Measurements from ENCODE around the gene SGIP1. TPM values are rescaled to one million over a fixed set of nuclear protein-coding genes. Genes with fewer than 3 reads are reported as not detected.

SGIP1 gene
- total RNA-seq, 3 donors from 2014 or later = 3.1 to 6.6 (median 3.5) TPM

DNA sequence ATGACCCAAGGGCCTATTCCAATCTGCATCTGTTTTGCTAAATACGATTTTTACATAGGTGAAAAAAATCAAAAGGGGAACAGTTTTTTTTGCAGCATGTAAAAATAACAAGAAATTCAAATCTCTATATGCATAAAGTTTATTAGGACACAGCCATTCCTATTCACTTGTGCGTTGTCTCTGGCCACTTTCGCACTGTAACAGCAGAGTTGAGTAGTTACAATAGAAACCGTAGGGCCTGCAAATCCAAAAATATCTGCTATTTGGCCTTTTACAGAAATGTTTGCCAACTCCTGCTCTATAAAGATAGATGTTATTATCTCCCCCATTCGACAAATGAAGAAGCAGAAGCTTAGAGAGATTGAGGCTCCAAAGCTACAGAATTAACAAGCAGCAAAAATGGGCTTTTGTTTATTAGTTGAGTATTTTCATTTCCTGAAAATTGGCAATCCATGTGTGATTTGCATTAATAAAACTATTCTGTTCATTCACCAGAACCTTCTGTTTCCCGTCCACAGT, 223.8 kb downstream of the SGIP1 start:
- TF ChIP-seq POLR2A (IDR thresholded peaks at IDR 0.05) (no peak), POLR2AphosphoS5 (IDR thresholded peaks at IDR 0.05) (no peak)
- TF ChIP-seq, protein P1, sequence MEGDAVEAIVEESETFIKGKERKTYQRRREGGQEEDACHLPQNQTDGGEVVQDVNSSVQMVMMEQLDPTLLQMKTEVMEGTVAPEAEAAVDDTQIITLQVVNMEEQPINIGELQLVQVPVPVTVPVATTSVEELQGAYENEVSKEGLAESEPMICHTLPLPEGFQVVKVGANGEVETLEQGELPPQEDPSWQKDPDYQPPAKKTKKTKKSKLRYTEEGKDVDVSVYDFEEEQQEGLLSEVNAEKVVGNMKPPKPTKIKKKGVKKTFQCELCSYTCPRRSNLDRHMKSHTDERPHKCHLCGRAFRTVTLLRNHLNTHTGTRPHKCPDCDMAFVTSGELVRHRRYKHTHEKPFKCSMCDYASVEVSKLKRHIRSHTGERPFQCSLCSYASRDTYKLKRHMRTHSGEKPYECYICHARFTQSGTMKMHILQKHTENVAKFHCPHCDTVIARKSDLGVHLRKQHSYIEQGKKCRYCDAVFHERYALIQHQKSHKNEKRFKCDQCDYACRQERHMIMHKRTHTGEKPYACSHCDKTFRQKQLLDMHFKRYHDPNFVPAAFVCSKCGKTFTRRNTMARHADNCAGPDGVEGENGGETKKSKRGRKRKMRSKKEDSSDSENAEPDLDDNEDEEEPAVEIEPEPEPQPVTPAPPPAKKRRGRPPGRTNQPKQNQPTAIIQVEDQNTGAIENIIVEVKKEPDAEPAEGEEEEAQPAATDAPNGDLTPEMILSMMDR (IDR thresholded peaks at IDR 0.05) = no peak
- Histone ChIP-seq H3K36me3 (no peaks in the 10 kb centered on the region), H3K27ac (no peak overlapping the region), H3K4me1 (no peaks in the 10 kb centered on the region), H3K4me3 (no peak overlapping the region), H3K27me3 (peaks cover 0 to 4% of the 10 kb centered on the region in 2 donors), H3K9me3 (no peaks in the 10 kb centered on the region)
- DNase-seq (ENCODE audit: low spot score in 2 of 2) = no peak
- intact Hi-C loops (cut with DNase I; ENCODE audit: low total_unique reads) = no loop called here

DNA sequence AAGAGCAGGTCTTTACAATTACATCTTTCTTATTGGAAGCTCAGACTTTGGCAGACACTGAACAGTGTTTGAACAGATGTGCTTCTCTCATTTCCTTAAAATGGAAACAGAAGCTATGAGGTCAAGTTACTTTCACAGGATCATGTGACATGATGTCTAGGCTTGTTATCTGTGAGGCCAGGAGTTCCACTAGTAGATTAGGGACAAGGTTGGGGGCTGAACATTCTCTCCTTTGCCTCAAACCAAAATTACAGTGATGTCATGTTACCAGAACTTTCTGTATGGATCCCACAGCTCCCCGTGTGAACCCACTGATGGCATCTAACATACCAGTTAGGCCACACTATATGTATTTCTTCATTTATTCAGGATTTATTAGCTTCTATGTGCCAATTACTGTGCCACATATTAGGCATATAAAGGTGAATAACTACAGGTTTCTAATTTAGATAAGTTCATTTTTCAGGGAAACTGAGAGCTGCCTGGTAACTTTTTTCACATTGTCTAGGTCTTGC, 224.3 kb downstream of the SGIP1 start:
- TF ChIP-seq POLR2A (IDR thresholded peaks at IDR 0.05) (no peak), POLR2AphosphoS5 (IDR thresholded peaks at IDR 0.05) (no peak)
- TF ChIP-seq, protein P1 (IDR thresholded peaks at IDR 0.05) = no peak
- no peak overlapping the region for H3K27ac ChIP-seq
- no peaks in the 10 kb centered on the region for H3K9me3 ChIP-seq
- no peak overlapping the region for H3K4me3 ChIP-seq
- no peak for DNase-seq (ENCODE audit: low spot score in 2 of 2)
- no peaks in the 10 kb centered on the region for H3K36me3 ChIP-seq
- no peaks in the 10 kb centered on the region for H3K27me3 ChIP-seq
- H3K4me1 ChIP-seq = no peaks in the 10 kb centered on the region
- intact Hi-C loops (cut with DNase I; ENCODE audit: low total_unique reads) = no loop called here

DNA sequence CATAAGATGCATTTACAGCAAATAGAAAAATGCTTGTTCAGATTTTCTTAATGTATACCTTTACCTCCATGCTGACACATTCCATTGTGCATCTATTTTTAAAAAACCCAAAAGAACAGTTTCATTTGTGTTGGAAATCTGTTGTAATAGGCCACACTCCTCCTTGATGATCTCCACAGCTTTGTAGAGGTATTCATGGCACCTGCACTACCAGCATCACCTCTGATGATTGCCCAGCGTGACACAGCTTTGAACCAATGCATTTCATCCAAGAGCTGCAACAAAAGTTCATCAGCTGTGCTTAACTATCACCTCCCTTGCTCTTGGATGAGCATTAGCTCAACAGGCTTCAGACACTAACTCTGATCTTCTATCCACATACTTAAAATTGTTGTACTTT, 226.6 kb downstream of the SGIP1 start:
- no peak for DNase-seq (ENCODE audit: low spot score in 2 of 2)
- Histone ChIP-seq H3K4me1 (no peaks in the 10 kb centered on the region), H3K36me3 (no peaks in the 10 kb centered on the region), H3K9me3 (no peaks in the 10 kb centered on the region), H3K4me3 (no peak overlapping the region), H3K27me3 (no peaks in the 10 kb centered on the region), H3K27ac (no peak overlapping the region)
- intact Hi-C loops (cut with DNase I; ENCODE audit: low total_unique reads) = no loop called here
- TF ChIP-seq POLR2A (IDR thresholded peaks at IDR 0.05) = no peak
- no peak for TF ChIP-seq POLR2AphosphoS5 (IDR thresholded peaks at IDR 0.05)
- TF ChIP-seq, protein P1 (IDR thresholded peaks at IDR 0.05) = no peak

DNA sequence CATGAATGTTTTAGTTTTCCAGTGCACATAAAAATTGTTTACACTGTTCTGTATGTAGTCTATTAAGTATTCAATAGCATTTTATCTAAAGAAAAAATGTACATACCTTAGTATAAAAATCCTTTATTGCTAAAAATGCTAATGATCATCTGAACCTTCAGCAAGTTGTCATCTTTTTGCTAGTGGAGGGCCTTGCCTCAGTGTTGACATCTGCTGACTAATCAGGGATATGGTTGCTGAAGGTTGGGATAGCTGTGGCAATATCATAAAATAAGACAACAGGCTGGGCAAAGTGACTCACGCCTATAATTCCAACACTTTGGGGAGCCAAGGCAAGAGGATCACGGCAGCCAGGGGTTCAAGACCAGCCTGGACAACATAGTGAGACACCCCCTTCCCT, 227.3 kb downstream of the SGIP1 start:
- H3K4me1 ChIP-seq = no peaks in the 10 kb centered on the region
- no peak for DNase-seq (ENCODE audit: low spot score in 2 of 2)
- no peak overlapping the region for H3K4me3 ChIP-seq
- H3K27ac ChIP-seq = no peak overlapping the region
- no peaks in the 10 kb centered on the region for H3K27me3 ChIP-seq
- no peaks in the 10 kb centered on the region for H3K36me3 ChIP-seq
- intact Hi-C loops (cut with DNase I; ENCODE audit: low total_unique reads) = no loop called here
- H3K9me3 ChIP-seq = no peaks in the 10 kb centered on the region
- TF ChIP-seq POLR2AphosphoS5 (IDR thresholded peaks at IDR 0.05) = no peak
- TF ChIP-seq, protein P1 (IDR thresholded peaks at IDR 0.05) = no peak
- no peak for TF ChIP-seq POLR2A (IDR thresholded peaks at IDR 0.05)

DNA sequence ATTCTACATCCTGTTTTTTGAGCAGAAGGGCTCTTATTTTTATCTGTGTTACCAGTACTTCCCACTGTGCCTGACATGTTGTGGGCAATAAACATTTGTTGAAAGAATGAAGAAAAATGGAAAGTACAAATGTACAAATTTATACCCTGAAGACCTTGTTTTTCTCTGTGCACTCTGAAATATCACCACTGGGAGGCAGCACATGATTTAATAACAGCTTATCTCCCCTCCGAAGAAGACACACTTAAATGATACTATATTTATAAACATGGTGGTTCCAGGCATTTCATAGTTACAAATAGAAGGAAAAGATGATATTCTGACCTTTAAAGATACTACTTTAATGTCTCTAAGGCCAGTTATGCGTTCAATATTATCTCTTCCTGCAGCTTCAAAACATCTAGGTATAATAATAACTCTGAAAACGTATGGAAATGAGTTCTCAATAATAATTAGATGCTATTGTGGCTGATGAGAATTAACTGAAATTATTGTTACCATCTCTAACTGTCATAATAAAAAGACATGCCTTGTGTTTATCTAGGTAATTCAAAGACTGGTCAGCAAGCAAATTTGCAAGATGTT, 231.1 kb downstream of the SGIP1 start:
- no peak for TF ChIP-seq POLR2A (IDR thresholded peaks at IDR 0.05)
- TF ChIP-seq, protein P1 (IDR thresholded peaks at IDR 0.05) = peak; percentile 18 to 75 (median 50)
- Histone ChIP-seq H3K9me3 (no peaks in the 10 kb centered on the region), H3K27ac (no peak overlapping the region), H3K4me3 (no peak overlapping the region), H3K36me3 (no peaks in the 10 kb centered on the region), H3K27me3 (no peaks in the 10 kb centered on the region), H3K4me1 (no peaks in the 10 kb centered on the region)
- intact Hi-C loops (cut with DNase I; ENCODE audit: low total_unique reads) = no loop called here
- DNase-seq (ENCODE audit: low spot score in 2 of 2) = no peak
